Activated naive CD8-positive, alpha-beta T cell (primary cell): ENCODE results near the gene FIBIN.

Experiments
- H3K27ac Mint-ChIP-seq: one replicate; pipeline ENCODE4 v1.8.0; 2021; ENCODE audit warnings: mixed read lengths
- H3K27me3 Mint-ChIP-seq: one replicate; pipeline ENCODE4 v1.8.0; 2021; ENCODE audit warnings: mixed read lengths
- H3K36me3 Mint-ChIP-seq: one replicate; pipeline ENCODE4 v1.8.0; 2021; ENCODE audit warnings: mixed read lengths
- H3K4me1 Mint-ChIP-seq: one replicate; pipeline ENCODE4 v1.8.0; 2021; ENCODE audit warnings: low read depth, mixed read lengths
- H3K4me3 Mint-ChIP-seq: one replicate; pipeline ENCODE4 v1.8.0; 2021; ENCODE audit warnings: mild to moderate bottlenecking, mixed read lengths
- H3K9me3 Mint-ChIP-seq: one replicate; pipeline ENCODE4 v1.8.0; 2021; ENCODE audit warnings: low read depth, mixed read lengths

Gene FIBIN

DNA sequence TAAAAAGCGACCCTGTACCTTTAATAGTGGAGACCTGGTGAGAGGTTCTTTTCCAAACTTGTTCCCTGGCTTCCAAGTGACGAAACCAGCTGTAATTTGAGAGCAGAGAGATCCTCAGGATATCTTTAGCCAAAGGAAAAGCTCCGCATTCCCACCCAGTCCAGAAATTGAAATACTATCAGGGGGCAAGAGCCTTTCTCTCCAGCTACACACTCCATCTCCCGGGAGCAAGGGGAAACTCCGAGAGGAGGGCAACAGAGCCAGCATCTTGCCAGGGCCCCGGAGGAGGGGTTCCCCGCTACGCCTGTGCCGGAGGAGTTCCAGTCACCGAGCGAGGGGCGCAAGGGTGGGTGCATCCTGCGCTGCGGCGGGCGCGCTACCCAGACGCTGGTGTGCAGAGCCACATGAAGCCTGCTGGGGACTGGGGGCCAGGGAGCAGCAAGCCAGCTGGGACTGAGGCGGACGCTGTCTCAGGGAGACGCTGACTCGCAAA, at the start of gene FIBIN:
Gene FIBIN, plus strand, starts transcription at position 148 of the 493 bp plus-strand sequence. CDS start 415 bp downstream, outside the sequence.
- H3K27ac Mint-ChIP-seq, result no peak within 1 kb of the TSS
- H3K9me3 Mint-ChIP-seq, result no peaks in the 10 kb centered on the region
- no peak within 1 kb of the TSS for H3K4me3 Mint-ChIP-seq
- no peaks in the 10 kb centered on the region for H3K4me1 Mint-ChIP-seq
- H3K27me3 Mint-ChIP-seq, result peaks cover 5% of the 10 kb centered on the region
- H3K36me3 Mint-ChIP-seq, result no peaks in the 10 kb centered on the region

DNA sequence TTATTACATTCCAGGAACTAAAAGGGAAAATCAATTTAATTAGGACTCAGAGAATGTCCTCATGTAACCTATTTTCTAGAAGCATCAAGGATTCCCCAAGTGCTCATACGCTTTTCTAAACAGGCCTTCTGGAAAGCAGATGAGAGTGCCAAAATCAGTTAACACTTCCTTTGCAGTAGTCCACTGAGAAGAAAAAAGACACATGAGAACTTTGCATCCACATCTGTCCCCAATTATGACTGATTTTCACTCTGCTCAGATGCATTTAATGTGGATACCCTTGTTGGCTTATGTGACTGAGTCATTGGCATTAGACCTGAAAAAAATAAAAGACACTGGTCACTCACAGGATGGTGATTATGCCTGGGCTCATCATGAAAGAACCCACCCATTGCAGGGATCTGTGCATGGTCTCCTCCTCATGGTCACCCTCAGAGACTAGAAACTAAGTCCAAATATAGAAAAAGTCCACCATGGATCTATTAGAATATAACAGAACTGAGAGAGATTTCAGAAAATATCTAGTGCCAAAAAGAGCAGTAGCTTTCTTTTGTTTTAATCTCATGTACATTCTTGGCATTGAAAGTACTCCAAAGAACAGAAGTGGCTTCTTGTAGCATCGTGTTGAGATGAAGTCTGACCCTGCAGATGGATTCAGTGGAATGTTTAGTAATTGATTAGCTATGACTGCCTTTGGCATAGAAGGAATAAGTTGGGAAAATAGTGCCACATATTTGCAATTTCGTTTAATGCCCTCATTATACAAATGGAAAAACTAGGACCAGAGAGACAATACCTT, 48.8 kb upstream of the FIBIN start:
- no peaks in the 10 kb centered on the region for H3K36me3 Mint-ChIP-seq
- H3K4me3 Mint-ChIP-seq, result no peak overlapping the region
- H3K4me1 Mint-ChIP-seq, result no peaks in the 10 kb centered on the region
- H3K27ac Mint-ChIP-seq, result no peak overlapping the region
- H3K9me3 Mint-ChIP-seq, result peaks cover 10% of the 10 kb centered on the region
- no peaks in the 10 kb centered on the region for H3K27me3 Mint-ChIP-seq

GRCh38 chr11:26946257-26946716, 47.6 kb upstream of the FIBIN start:
- Mint-ChIP-seq H3K36me3 (no peaks in the 10 kb centered on the region), H3K27me3 (no peaks in the 10 kb centered on the region), H3K9me3 (peaks cover 8% of the 10 kb centered on the region), H3K27ac (no peak overlapping the region), H3K4me1 (no peaks in the 10 kb centered on the region), H3K4me3 (no peak overlapping the region)

DNA sequence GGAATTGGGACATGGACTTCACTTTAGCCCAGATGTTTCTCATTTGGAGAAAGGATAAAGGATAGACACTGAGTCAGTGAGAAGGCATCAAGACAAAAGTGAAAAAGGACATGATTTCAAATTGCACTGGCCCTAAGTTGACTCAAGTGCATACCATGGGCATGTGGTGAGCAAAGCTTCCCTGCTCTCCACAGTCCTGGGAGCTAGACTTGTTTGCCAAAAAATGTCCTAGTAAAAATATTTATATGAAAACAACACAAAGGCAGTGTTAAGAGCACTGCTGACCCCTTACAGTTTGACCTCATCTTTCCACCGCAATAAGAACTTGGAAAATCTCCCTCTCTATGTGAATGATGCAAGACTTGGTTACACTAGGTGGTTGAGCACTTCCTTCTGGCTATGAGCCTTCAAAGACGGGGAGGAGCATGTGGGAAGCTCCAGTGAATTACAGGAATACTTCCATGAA, 46.5 kb upstream of the FIBIN start:
- H3K4me3 Mint-ChIP-seq, result no peak overlapping the region
- no peaks in the 10 kb centered on the region for H3K4me1 Mint-ChIP-seq
- no peak overlapping the region for H3K27ac Mint-ChIP-seq
- H3K9me3 Mint-ChIP-seq, result peaks cover 3% of the 10 kb centered on the region
- H3K27me3 Mint-ChIP-seq, result no peaks in the 10 kb centered on the region
- H3K36me3 Mint-ChIP-seq, result no peaks in the 10 kb centered on the region

DNA sequence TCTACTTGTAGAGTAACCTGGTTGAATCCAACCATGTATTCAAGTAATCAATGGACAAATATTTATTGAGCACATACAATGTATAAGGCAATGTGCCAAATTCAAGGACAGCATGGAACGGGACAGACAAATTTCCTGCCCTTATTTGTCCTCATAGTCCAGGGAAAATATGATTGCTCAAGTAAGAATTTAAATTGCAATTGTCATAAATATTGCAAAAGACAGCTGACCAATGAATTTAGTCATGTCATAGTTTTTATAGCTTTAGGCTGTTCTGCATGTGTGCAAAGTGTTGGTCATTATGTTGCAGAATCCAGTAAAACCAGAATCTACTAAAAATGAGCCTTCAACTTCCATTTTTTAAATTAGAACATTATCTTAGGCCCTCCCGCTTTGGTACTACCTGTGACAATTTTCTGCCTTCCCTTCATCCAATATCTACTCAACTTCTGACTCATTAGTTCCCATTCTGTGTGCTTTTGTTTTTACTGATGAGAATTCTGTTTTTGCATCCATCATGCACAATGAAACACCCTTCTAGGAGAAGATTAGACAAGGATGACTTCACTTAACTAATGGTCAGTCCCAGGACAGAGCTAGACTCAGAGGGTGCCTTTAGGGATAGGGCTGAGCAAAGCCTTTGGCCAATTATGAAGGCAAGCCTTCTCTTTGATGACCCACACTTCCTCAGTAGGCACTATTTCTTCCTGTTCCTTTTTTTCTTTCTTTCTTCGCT, 45.8 kb upstream of the FIBIN start:
- Mint-ChIP-seq H3K36me3 (no peaks in the 10 kb centered on the region), H3K27me3 (no peaks in the 10 kb centered on the region), H3K9me3 (peaks cover 3% of the 10 kb centered on the region), H3K4me1 (no peaks in the 10 kb centered on the region), H3K4me3 (no peak overlapping the region), H3K27ac (no peak overlapping the region)

DNA sequence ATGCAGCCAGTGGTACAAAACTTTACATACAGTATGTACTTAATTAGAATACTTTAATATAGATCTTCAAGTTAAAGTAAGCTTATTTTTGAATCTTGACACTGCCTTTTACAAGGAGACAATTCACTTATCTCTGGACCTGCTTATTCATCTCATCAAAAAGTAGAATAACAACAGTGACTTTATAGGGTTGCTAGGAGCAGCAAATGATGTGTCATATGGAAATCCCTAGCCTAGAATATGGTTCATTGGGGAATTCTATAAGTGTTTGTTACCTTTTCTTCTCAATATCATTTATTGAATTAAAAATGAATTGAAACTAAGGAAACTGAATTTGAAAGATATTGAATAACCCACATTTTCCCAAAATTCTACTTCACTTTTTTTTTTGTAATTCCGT, 45.0 kb upstream of the FIBIN start:
- Mint-ChIP-seq H3K36me3 (no peaks in the 10 kb centered on the region), H3K4me1 (no peaks in the 10 kb centered on the region), H3K4me3 (no peak overlapping the region), H3K27me3 (no peaks in the 10 kb centered on the region), H3K9me3 (peaks cover 3% of the 10 kb centered on the region), H3K27ac (no peak overlapping the region)

- H3K27ac Mint-ChIP-seq, result no peak overlapping the region
- no peak overlapping the region for H3K4me3 Mint-ChIP-seq
- peaks cover 3% of the 10 kb centered on the region for H3K9me3 Mint-ChIP-seq
- no peaks in the 10 kb centered on the region for H3K36me3 Mint-ChIP-seq
- H3K27me3 Mint-ChIP-seq, result no peaks in the 10 kb centered on the region
- H3K4me1 Mint-ChIP-seq, result no peaks in the 10 kb centered on the region
These were observed 44.1 kb upstream of the FIBIN start for GRCh38 chr11:26949846-26950245.

DNA sequence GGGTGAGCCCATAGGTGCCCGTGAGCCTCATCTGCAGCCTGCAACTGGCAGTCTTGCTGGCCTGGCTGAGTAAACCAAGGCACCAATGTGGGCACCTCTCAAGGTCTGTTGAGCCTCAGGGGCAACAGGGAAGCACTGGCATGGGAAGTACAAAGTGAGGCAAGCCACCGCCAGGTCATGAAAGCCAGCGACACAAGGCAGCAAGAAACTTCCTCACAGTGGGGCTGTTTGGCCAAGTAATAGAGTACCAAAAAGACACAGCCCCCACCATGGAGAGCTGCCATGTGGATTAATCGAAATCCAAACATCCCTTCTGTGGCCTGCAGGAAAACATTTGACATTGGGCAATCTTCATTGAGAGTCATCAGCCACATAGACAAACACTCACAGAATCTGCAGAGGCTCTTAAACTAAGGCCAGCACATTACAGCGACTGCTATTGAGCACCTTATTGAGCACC, 43.6 kb upstream of the FIBIN start:
- Mint-ChIP-seq H3K4me1 (no peaks in the 10 kb centered on the region), H3K4me3 (no peak overlapping the region), H3K27me3 (no peaks in the 10 kb centered on the region), H3K27ac (no peak overlapping the region), H3K9me3 (peaks cover 3% of the 10 kb centered on the region), H3K36me3 (no peaks in the 10 kb centered on the region)

DNA sequence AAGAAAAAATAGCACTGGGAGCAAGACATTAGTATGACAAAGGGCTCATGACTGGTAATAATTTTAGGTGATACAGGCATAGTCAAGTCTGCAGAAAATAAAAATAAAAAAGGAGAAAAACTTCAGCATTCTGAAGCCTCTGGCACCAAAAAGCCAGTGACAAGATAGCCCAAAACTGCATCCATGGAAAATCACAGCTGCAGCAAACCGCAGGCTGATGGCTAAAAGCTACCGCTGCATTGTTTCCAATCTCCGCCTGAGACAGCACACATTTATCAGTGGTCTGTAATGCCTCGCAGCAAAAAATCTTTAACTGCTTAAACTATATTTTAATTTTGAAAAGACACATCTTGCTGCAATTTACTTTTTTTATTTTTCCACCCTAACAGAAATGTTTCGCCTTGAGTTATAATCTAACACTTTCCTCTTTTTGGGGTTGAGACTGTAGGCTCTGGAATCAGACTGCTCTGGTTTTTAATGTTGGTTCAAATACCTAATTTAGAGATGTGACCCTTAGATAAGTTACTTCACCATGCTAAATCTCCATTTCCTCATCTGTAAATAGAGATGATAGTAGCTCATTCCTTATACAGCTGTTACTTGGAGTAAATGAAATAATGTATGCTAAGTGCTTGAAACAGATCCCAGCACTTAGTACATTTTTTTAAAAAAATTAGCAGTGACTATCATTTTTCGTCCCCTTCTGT, 42.0 kb upstream of the FIBIN start:
- no peaks in the 10 kb centered on the region for H3K36me3 Mint-ChIP-seq
- no peak overlapping the region for H3K4me3 Mint-ChIP-seq
- H3K27me3 Mint-ChIP-seq, result no peaks in the 10 kb centered on the region
- H3K4me1 Mint-ChIP-seq, result no peaks in the 10 kb centered on the region
- H3K27ac Mint-ChIP-seq, result no peak overlapping the region
- H3K9me3 Mint-ChIP-seq, result peaks cover 3% of the 10 kb centered on the region

DNA sequence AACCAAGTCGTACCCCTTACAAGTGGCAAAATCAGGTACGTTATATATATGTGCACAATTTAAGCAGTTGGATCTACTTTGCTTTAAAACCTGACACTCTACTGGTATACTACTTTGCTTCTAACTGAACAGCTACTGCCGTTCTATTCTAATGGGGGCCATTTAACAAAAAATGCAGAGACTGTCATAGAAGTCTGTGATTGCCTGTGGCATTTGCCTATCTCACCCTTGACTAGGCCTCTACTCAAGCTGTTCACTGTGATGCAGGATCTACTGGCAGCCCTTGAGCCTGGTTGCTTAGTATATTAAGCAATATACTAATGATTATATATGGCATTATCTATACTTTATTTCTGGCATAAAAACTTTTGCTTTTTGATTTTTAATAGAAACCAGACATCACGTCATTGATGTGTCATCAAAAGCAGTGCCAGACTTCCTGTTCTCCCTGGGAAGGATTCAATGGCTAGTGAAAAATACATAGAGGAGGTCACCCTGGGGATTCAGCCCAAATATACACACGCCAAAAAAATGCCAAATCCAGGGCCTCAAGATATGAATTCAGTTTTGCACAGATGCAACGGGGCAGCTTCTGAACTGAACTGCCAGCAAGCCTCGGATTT, 40.0 kb upstream of the FIBIN start:
- H3K36me3 Mint-ChIP-seq, result no peaks in the 10 kb centered on the region
- H3K27ac Mint-ChIP-seq, result no peak overlapping the region
- H3K4me1 Mint-ChIP-seq, result no peaks in the 10 kb centered on the region
- H3K27me3 Mint-ChIP-seq, result no peaks in the 10 kb centered on the region
- no peak overlapping the region for H3K4me3 Mint-ChIP-seq
- peaks cover 3% of the 10 kb centered on the region for H3K9me3 Mint-ChIP-seq

DNA sequence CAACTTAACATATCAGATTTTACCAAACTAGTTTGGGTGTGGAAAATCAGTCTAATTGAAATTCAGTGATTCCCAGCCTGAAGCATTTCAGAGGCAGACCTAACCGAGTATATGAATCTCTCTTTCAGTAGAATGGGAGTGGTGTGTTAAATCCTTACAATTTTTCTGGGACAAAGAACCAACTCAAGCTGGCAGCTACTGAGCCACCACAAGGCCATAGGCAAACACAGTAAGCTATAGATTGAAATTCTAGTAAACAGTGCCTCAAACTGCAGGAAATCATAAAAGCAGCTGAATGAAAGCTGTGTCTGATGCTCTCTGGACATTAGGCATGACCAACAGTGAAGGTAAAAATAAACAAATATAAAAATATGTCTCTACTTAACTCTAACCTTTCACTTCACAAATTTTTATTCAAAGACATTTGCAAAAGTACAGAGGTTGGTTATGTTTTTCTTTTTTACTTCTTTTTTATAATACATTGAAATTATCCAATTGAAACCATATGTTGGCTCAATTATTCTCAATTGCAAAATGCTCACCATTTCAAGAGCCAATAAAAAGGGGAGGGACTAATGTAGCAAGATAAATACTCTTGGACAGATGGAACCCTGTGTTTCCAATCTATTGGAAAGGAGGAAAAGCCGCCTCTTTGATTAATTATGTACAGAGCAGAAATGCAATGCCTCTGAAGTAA, 35.8 kb upstream of the FIBIN start:
- H3K9me3 Mint-ChIP-seq, result no peaks in the 10 kb centered on the region
- no peak overlapping the region for H3K27ac Mint-ChIP-seq
- no peaks in the 10 kb centered on the region for H3K4me1 Mint-ChIP-seq
- no peaks in the 10 kb centered on the region for H3K27me3 Mint-ChIP-seq
- no peaks in the 10 kb centered on the region for H3K36me3 Mint-ChIP-seq
- no peak overlapping the region for H3K4me3 Mint-ChIP-seq

DNA sequence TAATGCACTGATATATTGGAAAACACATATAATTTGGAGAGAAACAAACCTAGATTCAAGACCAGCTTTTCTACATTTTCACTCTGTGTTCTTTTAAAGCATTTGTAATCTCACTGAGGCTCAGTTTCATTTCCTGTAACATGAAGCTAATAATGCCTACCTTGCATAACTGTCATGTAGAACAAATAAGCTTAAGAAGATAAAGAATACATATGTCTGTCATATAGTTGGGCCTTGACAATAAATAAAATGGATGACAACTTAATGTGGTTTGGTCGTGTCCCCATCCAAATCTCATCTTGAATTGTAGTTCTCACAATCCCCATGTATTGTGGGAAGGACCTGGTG, 35.2 kb upstream of the FIBIN start:
- H3K9me3 Mint-ChIP-seq, result no peaks in the 10 kb centered on the region
- no peaks in the 10 kb centered on the region for H3K36me3 Mint-ChIP-seq
- no peaks in the 10 kb centered on the region for H3K4me1 Mint-ChIP-seq
- no peak overlapping the region for H3K4me3 Mint-ChIP-seq
- no peak overlapping the region for H3K27ac Mint-ChIP-seq
- no peaks in the 10 kb centered on the region for H3K27me3 Mint-ChIP-seq

GRCh38 chr11:26960281-26960680, 33.6 kb upstream of the FIBIN start:
- Mint-ChIP-seq H3K4me1 (no peaks in the 10 kb centered on the region), H3K36me3 (no peaks in the 10 kb centered on the region), H3K9me3 (no peaks in the 10 kb centered on the region), H3K4me3 (no peak overlapping the region), H3K27me3 (no peaks in the 10 kb centered on the region), H3K27ac (no peak overlapping the region)

DNA sequence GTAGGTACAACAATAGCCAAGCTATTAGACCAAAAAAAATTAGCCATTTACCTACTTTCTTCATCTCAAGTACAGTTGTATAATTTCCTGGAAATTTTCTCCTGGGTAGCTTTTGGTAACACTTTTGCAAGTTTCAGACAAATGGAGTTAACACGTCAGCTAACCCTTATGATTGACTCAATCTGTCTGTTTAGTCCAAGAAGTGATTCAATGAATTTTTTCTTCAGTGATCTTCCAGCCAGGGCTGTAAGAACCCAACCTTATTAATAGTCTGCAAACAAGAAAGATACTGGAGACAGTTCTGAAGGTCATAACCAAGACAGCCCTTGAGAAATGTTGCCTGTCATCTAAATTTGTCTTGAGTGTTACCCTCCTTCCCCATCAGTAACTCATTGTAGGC, 30.1 kb upstream of the FIBIN start:
- Mint-ChIP-seq H3K4me3 (no peak overlapping the region), H3K27me3 (no peaks in the 10 kb centered on the region), H3K27ac (no peak overlapping the region), H3K9me3 (no peaks in the 10 kb centered on the region), H3K36me3 (no peaks in the 10 kb centered on the region), H3K4me1 (no peaks in the 10 kb centered on the region)
